ENCODE data around the gene ZNF668. TPM values are rescaled to one million over a fixed set of nuclear protein-coding genes. Genes with fewer than 3 reads are reported as not detected.

Gene ZNF668
- total and polyA plus RNA-seq, 2 of the 8 experiments (the other 6 are each of a cell fraction or from before 2014, with no cell fraction given), result 14.0 to 14.3 TPM

GRCh38 chr16:31023627-31024226, 50.3 kb downstream of the ZNF668 start:
- Histone ChIP-seq H4K91ac (replicated peaks; ENCODE audit: insufficient read length, low read length) (no peak overlapping the region), H3K14ac (ENCODE audit: insufficient read length) (no peak overlapping the region), H2BK5ac (ENCODE audit: low read depth, low read length) (no peak overlapping the region), H3K4me1 (replicated peaks in 1 of 4; ENCODE audit: control insufficient read depth in 3 of 4, insufficient read depth in 4 of 4, low read length in 3 of 4) (no peaks in the 10 kb centered on the region), H3K56ac (replicated peaks; ENCODE audit: insufficient read length, low read depth, low read length) (no peak overlapping the region), H2BK15ac (ENCODE audit: low read length) (no peak overlapping the region), H3K4me2 (ENCODE audit: insufficient read depth in 1 of 2, low read depth in 2 of 2, low read length in 2 of 2) (no peak overlapping the region), H4K20me1 (replicated peaks in 1 of 2; ENCODE audit: control insufficient read depth in 1 of 2, insufficient read depth in 2 of 2, low read length in 2 of 2) (no peaks in the 10 kb centered on the region), H4K8ac (ENCODE audit: extremely low read depth, insufficient read depth, low read length) (no peak overlapping the region), H3K79me2 (ENCODE audit: control insufficient read depth in 1 of 2, insufficient read depth in 2 of 2, low read length in 2 of 2) (no peaks in the 10 kb centered on the region), H3K9me3 (ENCODE audit: insufficient read depth in 2 of 2, low read depth in 1 of 2, low read length in 1 of 2) (no peaks in the 10 kb centered on the region), H4K5ac (ENCODE audit: insufficient read length, low read depth, low read length) (no peak overlapping the region), H2AK5ac (ENCODE audit: low read depth, low read length) (no peak overlapping the region), H2AFZ (ENCODE audit: low read length) (no peak overlapping the region), H3K27ac (ENCODE audit: low read depth, low read length) (no peak overlapping the region), H3K79me1 (ENCODE audit: low read depth, low read length) (no peaks in the 10 kb centered on the region), H3K4ac (replicated peaks; ENCODE audit: insufficient read length, low read depth, low read length) (no peak overlapping the region), H3K4me3 (ENCODE audit: extremely low read depth in 1 of 4, insufficient read depth in 2 of 4, low read depth in 3 of 4, low read length in 4 of 4) (no peak overlapping the region), H3K23me2 (ENCODE audit: low read depth, low read length) (no peaks in the 10 kb centered on the region), H3K27me3 (replicated peaks in 1 of 4; ENCODE audit: control insufficient read depth in 3 of 4, extremely low read depth in 1 of 4, insufficient read depth in 3 of 4, low read length in 3 of 4) (no peaks in the 10 kb centered on the region), H3K36me3 (ENCODE audit: control insufficient read depth in 2 of 4, insufficient read depth in 4 of 4, low read length in 3 of 4) (no peaks in the 10 kb centered on the region), H2BK12ac (ENCODE audit: low read depth, low read length) (no peak overlapping the region), H2BK120ac (replicated peaks; ENCODE audit: low read depth, low read length) (no peak overlapping the region), H3K18ac (ENCODE audit: extremely low read depth, low read length) (no peak overlapping the region), H3K23ac (ENCODE audit: insufficient read length) (no peak overlapping the region), H2BK20ac (ENCODE audit: low read length) (no peak overlapping the region), H3K9ac (replicated peaks in 1 of 4; ENCODE audit: extremely low read depth in 1 of 4, low read depth in 3 of 4, low read length in 3 of 4) (no peak overlapping the region)
- no peak for FAIRE-seq
- ChIA-PET CTCF (ENCODE audit: partially characterized antibody) (interaction anchor here (0.6 to 2.1 kb wide), 4 partner anchors 46 to 836 kb away, joined by 3 to 4 read pairs (median 4); no protein-coding TSS in a partner anchor), POLR2A (ENCODE audit: partially characterized antibody) (interaction anchor here (0.8 kb wide), 1 partner anchor 19 kb away, joined by 3 read pairs; no protein-coding TSS in a partner anchor)
- WGBS, 2 experiments (ENCODE audit: extremely low coverage in 1 of 2, insufficient coverage in 1 of 2, insufficient read length in 1 of 2, insufficient replicate concordance in 2 of 2, low coverage in 1 of 2, low lambda C conversion rate in 2 of 2, missing lambda C conversion rate in 1 of 2), result 90% methylated on average over 6 of the region's 6 CpGs; no CpG with 5 or more reads in 1 of the 2 experiments
- DNase-seq (ENCODE audit: low read depth in 1 of 2, low spot score in 2 of 2), result no peak
- TF ChIP-seq HDAC6 (IDR thresholded peaks at IDR 0.05; ENCODE audit: low read depth, low read length), result no peak
- no peak for TF ChIP-seq CHD1 (IDR thresholded peaks at IDR 0.05; ENCODE audit: low read depth, low read length)
- TF ChIP-seq POLR2AphosphoS5 (IDR thresholded peaks at IDR 0.05; ENCODE audit: low read depth, low read length), result no peak
- TF ChIP-seq MAX (IDR thresholded peaks at IDR 0.05), result no peak
- no peak for TF ChIP-seq POLR2A (IDR thresholded peaks at IDR 0.05; ENCODE audit: control extremely low read depth in 1 of 2, low read depth in 2 of 2, low read length in 2 of 2)
- TF ChIP-seq FOSL1 (IDR thresholded peaks at IDR 0.05; ENCODE audit: insufficient read depth, low read depth, low read length), result no peak
- TF ChIP-seq SAP30 (IDR thresholded peaks at IDR 0.05; ENCODE audit: insufficient read depth, insufficient replicate concordance, low read length), result no peak
- no peak for TF ChIP-seq EZH2 (IDR thresholded peaks at IDR 0.05; ENCODE audit: low read depth, low read length, severe bottlenecking)
- no peak for TF ChIP-seq SP4 (IDR thresholded peaks at IDR 0.05; ENCODE audit: low read length)
